Esophagus muscularis mucosa (tissue), 4 donors: ENCODE results near the gene TAMALIN.

Experiments used
- CTCF ChIP-seq, 3 experiments: fragments of 200-600 bp in 2 of 3; fragments of 450-650 bp in 1 of 3; sonication (generic) in 2 of 3; IDR thresholded peaks; one replicate each; pipeline ENCODE4 v1.5.1; 2017 to 2019; ENCODE audit warnings: antibody characterized with exemption in 3 of 3, mild to moderate bottlenecking in 2 of 3, moderate library complexity in 1 of 3
- EP300 ChIP-seq: sonication (generic); formaldehyde crosslinking; IDR thresholded peaks from one replicate; pipeline ENCODE4 v1.6.1; 2017; ENCODE audit warnings: antibody characterized with exemption
- POLR2A ChIP-seq: fragments of 450-650 bp; IDR thresholded peaks from one replicate; pipeline ENCODE4 v1.6.1; 2017; ENCODE audit warnings: antibody characterized with exemption, moderate library complexity, mild to moderate bottlenecking, low read depth
- POLR2AphosphoS5 ChIP-seq, 2 donors: sonication (generic); formaldehyde crosslinking; IDR thresholded peaks; one replicate each; pipeline ENCODE4 v1.6.1; 2017; ENCODE audit warnings: antibody characterized with exemption in 2 of 2

GRCh38 chr12:52024845-52025230 is 18.1 kb downstream of the TAMALIN start:
- TF ChIP-seq CTCF (IDR thresholded peaks at IDR 0.05) (no peak), POLR2A (no peak), EP300 (no peak), POLR2AphosphoS5 (IDR thresholded peaks at IDR 0.05) (peak; percentile 7 to 70)
